ENCODE measurements around the gene ARMC6.

DNA sequence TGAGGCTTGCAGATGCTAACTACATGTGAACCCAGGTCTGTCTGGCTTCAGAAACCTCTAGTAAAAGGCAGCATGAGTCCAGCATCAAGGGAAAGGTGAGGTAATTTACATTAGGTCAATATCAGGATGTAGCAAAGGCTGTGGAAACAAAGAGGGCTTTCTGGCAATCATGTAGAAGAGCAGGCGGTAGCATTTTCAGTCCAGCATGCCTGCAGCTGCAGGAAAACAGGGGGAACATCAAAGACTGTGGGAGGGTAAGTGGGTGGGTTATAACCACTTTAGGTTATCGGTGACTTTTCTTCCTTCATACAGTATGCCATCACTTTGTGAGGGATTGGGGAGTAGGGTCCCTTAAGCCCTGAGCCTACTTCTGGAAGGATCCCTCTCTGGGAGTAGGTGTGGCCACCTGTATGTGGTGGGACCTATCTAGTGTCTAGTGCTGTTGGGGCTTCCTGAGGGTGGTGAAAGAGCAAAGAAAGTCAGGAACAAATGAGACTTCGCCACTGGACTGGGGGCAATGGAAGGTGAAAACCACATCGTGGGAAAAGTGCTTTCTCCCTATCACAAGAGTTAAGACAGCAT lies 10.9 kb upstream of the ARMC6 start:
- TF ChIP-seq, protein P1, sequence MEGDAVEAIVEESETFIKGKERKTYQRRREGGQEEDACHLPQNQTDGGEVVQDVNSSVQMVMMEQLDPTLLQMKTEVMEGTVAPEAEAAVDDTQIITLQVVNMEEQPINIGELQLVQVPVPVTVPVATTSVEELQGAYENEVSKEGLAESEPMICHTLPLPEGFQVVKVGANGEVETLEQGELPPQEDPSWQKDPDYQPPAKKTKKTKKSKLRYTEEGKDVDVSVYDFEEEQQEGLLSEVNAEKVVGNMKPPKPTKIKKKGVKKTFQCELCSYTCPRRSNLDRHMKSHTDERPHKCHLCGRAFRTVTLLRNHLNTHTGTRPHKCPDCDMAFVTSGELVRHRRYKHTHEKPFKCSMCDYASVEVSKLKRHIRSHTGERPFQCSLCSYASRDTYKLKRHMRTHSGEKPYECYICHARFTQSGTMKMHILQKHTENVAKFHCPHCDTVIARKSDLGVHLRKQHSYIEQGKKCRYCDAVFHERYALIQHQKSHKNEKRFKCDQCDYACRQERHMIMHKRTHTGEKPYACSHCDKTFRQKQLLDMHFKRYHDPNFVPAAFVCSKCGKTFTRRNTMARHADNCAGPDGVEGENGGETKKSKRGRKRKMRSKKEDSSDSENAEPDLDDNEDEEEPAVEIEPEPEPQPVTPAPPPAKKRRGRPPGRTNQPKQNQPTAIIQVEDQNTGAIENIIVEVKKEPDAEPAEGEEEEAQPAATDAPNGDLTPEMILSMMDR (IDR thresholded peaks at IDR 0.05): no peak
- TF ChIP-seq POLR2A (IDR thresholded peaks at IDR 0.05): no peak
